Measurements from ENCODE around the gene CASP9. TPM values are rescaled to one million over a fixed set of nuclear protein-coding genes. Genes with fewer than 3 reads are reported as not detected.

Gene CASP9
- total RNA-seq, 4 donors from 2014 or later: 2.6 to 16.0 (median 8.1) TPM

DNA sequence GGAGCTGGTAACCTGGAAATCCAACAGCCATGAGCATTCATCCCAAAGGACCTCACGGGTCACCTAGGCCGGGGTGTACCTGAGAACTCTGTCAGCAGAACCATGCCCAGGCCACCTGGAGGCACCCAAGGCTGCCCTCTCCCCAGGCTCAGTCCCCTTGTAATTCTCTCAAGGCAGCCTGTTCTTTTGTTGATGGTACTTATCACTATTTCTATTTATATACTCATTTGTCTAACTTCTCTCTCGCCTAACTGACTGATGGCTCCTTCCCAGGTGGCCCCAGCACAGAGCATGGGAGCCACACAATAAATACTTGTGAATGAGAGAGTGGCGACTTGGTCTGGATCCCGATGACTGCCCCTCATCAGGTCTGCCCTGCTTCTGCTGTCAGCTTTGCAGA is 16.7 kb downstream of the CASP9 start:
- intact Hi-C loops (cut with DNase I; ENCODE audit: low total_unique reads): no loop called here
- TF ChIP-seq, protein P1, sequence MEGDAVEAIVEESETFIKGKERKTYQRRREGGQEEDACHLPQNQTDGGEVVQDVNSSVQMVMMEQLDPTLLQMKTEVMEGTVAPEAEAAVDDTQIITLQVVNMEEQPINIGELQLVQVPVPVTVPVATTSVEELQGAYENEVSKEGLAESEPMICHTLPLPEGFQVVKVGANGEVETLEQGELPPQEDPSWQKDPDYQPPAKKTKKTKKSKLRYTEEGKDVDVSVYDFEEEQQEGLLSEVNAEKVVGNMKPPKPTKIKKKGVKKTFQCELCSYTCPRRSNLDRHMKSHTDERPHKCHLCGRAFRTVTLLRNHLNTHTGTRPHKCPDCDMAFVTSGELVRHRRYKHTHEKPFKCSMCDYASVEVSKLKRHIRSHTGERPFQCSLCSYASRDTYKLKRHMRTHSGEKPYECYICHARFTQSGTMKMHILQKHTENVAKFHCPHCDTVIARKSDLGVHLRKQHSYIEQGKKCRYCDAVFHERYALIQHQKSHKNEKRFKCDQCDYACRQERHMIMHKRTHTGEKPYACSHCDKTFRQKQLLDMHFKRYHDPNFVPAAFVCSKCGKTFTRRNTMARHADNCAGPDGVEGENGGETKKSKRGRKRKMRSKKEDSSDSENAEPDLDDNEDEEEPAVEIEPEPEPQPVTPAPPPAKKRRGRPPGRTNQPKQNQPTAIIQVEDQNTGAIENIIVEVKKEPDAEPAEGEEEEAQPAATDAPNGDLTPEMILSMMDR (IDR thresholded peaks at IDR 0.05): no peak
- TF ChIP-seq POLR2A (IDR thresholded peaks at IDR 0.05): no peak
- H3K4me1 ChIP-seq: no peaks in the 10 kb centered on the region
- no peak for DNase-seq
- no peak overlapping the region for H3K4me3 ChIP-seq
- H3K27me3 ChIP-seq: no peaks in the 10 kb centered on the region
- H3K27ac ChIP-seq: no peak overlapping the region
- no peaks in the 10 kb centered on the region for H3K36me3 ChIP-seq
- H3K9me3 ChIP-seq: no peaks in the 10 kb centered on the region

DNA sequence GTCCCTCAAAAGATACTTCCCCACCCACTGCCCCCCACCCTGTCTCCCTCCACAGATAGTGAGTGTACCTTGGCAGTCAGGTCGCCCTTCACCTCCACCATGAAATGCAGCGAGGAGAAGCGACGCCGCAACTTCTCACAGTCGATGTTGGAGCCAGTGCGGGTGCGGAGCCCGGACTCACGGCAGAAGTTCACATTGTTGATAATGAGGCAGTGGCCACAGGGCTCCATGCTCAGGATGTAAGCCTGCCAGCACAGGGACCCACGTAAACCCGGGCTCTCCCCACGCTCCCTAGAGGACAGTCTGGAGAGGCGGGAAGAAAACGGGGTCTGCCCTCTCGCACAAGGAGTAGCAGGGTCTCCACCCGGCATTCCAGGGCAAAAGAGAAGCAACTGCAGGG is 17.2 kb downstream of the CASP9 start:
- Histone ChIP-seq H3K27me3 (no peaks in the 10 kb centered on the region), H3K4me1 (no peaks in the 10 kb centered on the region), H3K4me3 (no peak overlapping the region), H3K9me3 (no peaks in the 10 kb centered on the region), H3K36me3 (no peaks in the 10 kb centered on the region), H3K27ac (no peak overlapping the region)
- DNase-seq: no peak
- TF ChIP-seq POLR2A (IDR thresholded peaks at IDR 0.05): no peak
- TF ChIP-seq, protein P1 (IDR thresholded peaks at IDR 0.05): no peak
- intact Hi-C loops (cut with DNase I; ENCODE audit: low total_unique reads): no loop called here

DNA sequence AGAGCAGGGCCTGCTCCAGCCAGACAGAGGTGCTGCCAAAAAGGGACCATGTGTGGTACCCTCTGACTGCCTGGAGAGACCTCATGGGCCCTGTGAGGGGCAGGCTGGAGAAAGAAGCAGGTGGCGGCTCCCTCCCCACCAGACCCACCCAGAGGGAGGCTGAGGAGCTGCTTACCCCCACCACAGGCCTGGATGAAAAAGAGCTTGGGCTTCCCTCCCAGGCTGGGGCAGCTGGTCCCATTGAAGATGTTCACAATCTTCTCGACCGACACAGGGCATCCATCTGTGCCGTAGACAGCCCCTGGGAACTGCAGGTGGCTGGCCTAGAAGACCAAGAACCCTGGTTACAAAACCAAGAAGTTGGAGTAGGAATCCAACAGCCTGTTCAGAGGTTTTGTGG is 19.6 kb downstream of the CASP9 start:
- H3K4me3 ChIP-seq: no peak overlapping the region
- no peak for DNase-seq
- no peak overlapping the region for H3K27ac ChIP-seq
- intact Hi-C loops (cut with DNase I; ENCODE audit: low total_unique reads): no loop called here
- no peaks in the 10 kb centered on the region for H3K36me3 ChIP-seq
- no peak for TF ChIP-seq POLR2A (IDR thresholded peaks at IDR 0.05)
- TF ChIP-seq, protein P1 (IDR thresholded peaks at IDR 0.05): no peak
- no peaks in the 10 kb centered on the region for H3K9me3 ChIP-seq
- H3K4me1 ChIP-seq: no peaks in the 10 kb centered on the region
- no peaks in the 10 kb centered on the region for H3K27me3 ChIP-seq

DNA sequence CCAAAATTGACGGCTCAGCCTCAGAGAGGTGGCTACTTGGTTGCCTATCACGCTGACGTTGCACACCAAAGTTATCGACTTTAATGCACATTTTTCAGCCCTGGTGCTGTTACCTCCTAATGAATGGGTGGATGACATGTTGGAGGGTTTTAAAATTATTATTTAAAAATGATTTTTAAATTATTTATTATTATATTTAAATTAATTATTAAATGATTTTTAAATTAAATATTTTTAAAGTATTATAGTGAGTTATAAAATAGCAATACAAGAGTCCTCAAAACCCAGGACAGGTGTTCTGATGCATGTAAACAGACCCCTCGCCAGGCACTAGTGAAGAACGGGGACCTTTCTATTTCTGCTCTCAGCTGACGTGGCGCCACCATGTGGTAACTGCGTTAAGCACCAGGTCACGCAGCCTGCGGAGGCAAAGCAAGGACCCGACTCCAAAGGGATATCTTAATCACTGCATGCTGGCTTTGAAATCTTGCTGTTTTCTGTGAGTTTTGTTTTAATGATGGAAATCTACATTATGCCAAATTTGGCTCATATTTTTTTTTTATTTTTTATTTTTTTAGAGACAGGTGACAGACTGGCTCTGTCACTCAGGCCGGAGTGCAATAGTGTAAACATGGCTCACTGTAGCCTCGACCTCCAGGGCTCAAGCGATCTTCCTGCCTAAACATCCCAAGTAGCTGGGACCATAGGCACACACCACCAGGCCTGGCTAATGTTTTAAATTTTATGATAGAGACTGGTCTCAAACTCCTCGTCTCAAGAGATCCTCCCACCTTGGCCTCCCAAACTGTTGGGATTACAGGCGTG is 22.6 kb downstream of the CASP9 start:
- Histone ChIP-seq H3K4me1 (no peaks in the 10 kb centered on the region), H3K27me3 (no peaks in the 10 kb centered on the region), H3K4me3 (no peak overlapping the region), H3K9me3 (no peaks in the 10 kb centered on the region), H3K36me3 (no peaks in the 10 kb centered on the region), H3K27ac (no peak overlapping the region)
- TF ChIP-seq POLR2A (IDR thresholded peaks at IDR 0.05): no peak
- TF ChIP-seq, protein P1 (IDR thresholded peaks at IDR 0.05): peak in 3 of 4 experiments; percentile 8 to 15 (median 11)
- intact Hi-C loops (cut with DNase I; ENCODE audit: low total_unique reads): no loop called here
- DNase-seq: no peak
